ENCODE data around the gene PIGH. TPM values are rescaled to one million over a fixed set of nuclear protein-coding genes. Genes with fewer than 3 reads are reported as not detected.

Gene PIGH
- total RNA-seq, 1 donor from 2014 or later: 20.9 TPM

DNA sequence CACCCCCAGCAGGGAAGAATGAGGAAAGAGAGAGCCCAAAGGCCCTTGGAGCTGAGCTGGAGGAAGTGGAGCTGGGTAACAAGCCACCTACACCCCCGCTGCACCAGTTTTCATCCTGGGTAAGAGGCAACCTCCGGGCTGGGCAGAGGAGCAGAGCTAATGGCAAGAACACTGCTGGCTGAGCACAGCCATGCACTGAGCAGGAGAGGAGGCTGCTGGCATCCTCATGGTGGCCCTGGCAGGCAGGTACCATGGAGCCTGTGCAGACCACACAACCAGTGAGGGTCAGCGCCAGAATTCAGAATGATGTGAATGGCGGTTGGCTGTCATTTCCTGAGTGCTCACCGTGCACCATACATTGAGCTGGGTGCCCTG is 37.3 kb downstream of the PIGH start:
- TF ChIP-seq, protein P1, sequence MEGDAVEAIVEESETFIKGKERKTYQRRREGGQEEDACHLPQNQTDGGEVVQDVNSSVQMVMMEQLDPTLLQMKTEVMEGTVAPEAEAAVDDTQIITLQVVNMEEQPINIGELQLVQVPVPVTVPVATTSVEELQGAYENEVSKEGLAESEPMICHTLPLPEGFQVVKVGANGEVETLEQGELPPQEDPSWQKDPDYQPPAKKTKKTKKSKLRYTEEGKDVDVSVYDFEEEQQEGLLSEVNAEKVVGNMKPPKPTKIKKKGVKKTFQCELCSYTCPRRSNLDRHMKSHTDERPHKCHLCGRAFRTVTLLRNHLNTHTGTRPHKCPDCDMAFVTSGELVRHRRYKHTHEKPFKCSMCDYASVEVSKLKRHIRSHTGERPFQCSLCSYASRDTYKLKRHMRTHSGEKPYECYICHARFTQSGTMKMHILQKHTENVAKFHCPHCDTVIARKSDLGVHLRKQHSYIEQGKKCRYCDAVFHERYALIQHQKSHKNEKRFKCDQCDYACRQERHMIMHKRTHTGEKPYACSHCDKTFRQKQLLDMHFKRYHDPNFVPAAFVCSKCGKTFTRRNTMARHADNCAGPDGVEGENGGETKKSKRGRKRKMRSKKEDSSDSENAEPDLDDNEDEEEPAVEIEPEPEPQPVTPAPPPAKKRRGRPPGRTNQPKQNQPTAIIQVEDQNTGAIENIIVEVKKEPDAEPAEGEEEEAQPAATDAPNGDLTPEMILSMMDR (IDR thresholded peaks at IDR 0.05): no peak
- intact Hi-C loops (cut with DNase I): no loop called here
- H3K4me3 ChIP-seq: no peak overlapping the region
- no peaks in the 10 kb centered on the region for H3K27me3 ChIP-seq
- H3K36me3 ChIP-seq: no peaks in the 10 kb centered on the region
- H3K4me1 ChIP-seq: no peaks in the 10 kb centered on the region
- H3K27ac ChIP-seq: no peak overlapping the region
- no peaks in the 10 kb centered on the region for H3K9me3 ChIP-seq
- DNase-seq (ENCODE audit: low spot score in 2 of 2): no peak

DNA sequence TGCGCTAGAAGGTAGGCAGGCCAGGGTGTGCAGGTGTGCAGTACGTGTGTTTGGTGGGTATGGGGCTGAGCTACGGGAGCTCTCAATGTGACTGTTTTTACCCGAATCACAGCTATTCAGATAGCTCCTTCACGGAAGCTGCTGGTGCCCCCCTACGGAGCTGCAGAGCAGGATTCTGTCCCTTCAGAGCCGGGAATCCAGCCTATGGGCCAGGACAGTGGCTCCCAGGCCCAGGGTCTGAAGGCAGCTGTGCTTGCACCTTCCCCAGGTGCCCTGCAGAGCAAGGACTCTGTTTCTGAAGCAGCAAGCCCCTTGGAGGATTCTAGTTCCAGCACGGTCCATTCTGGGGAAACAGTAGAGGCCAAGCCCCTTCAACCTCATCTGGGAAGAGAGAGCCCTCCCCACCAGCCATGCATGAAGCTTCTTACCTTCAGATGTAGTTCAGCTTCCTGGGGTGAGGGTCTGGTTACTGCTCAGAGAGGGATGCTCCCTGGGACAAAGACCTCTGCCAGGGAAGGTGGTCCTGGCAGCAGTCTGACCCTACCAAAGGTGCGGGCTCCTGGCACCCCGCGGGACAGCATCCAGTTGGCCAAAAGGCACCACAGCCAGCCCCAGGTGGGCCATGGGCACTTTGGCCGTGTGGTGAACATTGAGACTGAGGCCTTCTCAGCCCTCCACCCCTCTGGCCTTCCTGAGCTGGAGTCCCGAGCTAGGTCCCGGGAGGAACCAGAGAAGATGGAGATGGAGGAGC is 37.9 kb downstream of the PIGH start:
- intact Hi-C loops (cut with DNase I): no loop called here
- Histone ChIP-seq H3K27me3 (no peaks in the 10 kb centered on the region), H3K27ac (no peak overlapping the region), H3K36me3 (no peaks in the 10 kb centered on the region), H3K4me3 (no peak overlapping the region), H3K4me1 (no peaks in the 10 kb centered on the region), H3K9me3 (no peaks in the 10 kb centered on the region)
- TF ChIP-seq, protein P1 (IDR thresholded peaks at IDR 0.05): no peak
- DNase-seq (ENCODE audit: low spot score in 2 of 2): no peak

DNA sequence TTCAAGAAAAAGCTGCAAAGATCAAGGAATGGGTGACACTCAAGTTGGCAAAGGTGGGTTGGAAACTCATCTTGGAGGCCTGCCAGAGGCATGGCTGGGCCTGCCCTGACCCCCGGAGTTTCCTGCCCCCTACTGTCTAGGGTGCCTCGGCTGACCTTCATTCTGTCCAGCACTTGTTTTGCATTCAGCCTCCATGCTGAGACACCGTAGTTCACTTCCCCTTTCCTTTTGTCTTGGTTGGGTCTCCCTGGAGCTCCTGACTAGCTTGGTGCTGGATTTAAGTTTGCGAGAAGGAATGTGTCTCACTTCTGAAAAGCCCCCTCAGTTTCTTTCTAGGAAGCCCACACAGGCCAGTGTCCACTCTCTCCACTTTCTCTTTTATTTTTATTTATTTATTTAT is 40.4 kb downstream of the PIGH start:
- H3K9me3 ChIP-seq: no peaks in the 10 kb centered on the region
- intact Hi-C loops (cut with DNase I): no loop called here
- no peaks in the 10 kb centered on the region for H3K36me3 ChIP-seq
- H3K4me1 ChIP-seq: no peaks in the 10 kb centered on the region
- no peak for DNase-seq (ENCODE audit: low spot score in 2 of 2)
- no peaks in the 10 kb centered on the region for H3K27me3 ChIP-seq
- no peak overlapping the region for H3K27ac ChIP-seq
- H3K4me3 ChIP-seq: no peak overlapping the region
- TF ChIP-seq, protein P1 (IDR thresholded peaks at IDR 0.05): no peak

DNA sequence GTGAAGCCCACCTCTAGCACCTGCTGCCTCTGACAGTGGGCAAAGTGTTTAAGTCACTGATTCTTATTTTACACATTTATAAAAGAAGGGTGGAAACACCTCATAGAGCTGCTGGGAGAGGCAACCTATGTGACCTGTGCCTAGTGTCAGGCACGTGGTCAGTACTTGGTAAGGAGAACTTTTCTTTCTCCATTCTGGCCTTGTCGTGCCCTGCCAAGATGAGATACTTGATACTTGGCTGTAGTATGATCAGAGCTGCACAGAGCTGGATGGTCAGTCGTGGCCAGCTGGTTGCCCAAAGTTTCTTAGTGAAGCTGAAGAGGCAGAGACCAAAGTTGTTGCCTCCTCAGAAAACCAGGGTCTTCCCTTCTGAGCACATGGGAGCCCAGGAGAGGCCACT is 42.4 kb downstream of the PIGH start:
- no peak for DNase-seq (ENCODE audit: low spot score in 2 of 2)
- no peaks in the 10 kb centered on the region for H3K27me3 ChIP-seq
- no peaks in the 10 kb centered on the region for H3K4me1 ChIP-seq
- intact Hi-C loops (cut with DNase I): no loop called here
- no peak overlapping the region for H3K4me3 ChIP-seq
- no peaks in the 10 kb centered on the region for H3K36me3 ChIP-seq
- H3K9me3 ChIP-seq: no peaks in the 10 kb centered on the region
- H3K27ac ChIP-seq: no peak overlapping the region
- TF ChIP-seq, protein P1 (IDR thresholded peaks at IDR 0.05): no peak

DNA sequence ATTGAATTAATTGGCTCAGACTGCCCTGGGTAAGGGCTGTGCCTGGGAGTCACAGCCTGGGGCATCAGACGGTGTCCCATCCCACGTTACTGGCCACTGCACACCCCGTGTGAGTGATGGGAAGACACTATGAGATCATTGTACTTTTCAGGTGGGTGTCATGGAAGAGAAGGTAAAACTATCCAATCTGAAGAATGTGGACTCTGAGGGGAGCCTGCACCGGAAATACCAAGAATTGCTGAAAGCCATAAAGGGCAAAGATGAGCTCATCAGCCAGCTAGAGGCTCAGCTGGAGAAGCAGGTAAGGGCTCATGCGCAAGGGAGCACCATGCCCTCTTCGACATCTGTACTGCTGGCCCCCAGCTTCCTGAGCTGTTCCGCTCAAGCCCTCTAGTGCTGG is 43.0 kb downstream of the PIGH start:
- no peaks in the 10 kb centered on the region for H3K36me3 ChIP-seq
- intact Hi-C loops (cut with DNase I): no loop called here
- no peak overlapping the region for H3K27ac ChIP-seq
- no peaks in the 10 kb centered on the region for H3K4me1 ChIP-seq
- no peak overlapping the region for H3K4me3 ChIP-seq
- no peaks in the 10 kb centered on the region for H3K27me3 ChIP-seq
- H3K9me3 ChIP-seq: no peaks in the 10 kb centered on the region
- no peak for DNase-seq (ENCODE audit: low spot score in 2 of 2)
- TF ChIP-seq, protein P1 (IDR thresholded peaks at IDR 0.05): no peak

DNA sequence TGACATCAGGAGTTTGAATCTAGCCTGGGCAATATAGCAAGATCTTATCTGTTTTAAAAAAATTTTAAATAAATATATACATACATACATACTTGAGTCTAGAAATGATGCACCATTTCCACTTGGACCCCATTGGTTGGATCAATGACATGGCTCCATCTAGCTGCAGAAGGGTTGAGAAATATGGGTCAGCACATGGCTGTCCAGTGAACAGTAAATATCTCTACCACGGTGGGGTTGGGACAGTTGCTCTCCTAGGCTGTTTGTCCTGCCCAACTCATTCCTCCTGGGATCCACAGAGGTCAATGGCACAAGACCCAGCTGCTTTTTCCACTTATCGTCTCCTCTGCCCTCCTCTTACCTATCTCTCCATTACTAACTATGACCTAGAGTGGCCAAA is 43.4 kb downstream of the PIGH start:
- TF ChIP-seq, protein P1 (IDR thresholded peaks at IDR 0.05): no peak
- intact Hi-C loops (cut with DNase I): no loop called here
- H3K4me3 ChIP-seq: no peak overlapping the region
- H3K27me3 ChIP-seq: no peaks in the 10 kb centered on the region
- no peak overlapping the region for H3K27ac ChIP-seq
- H3K36me3 ChIP-seq: no peaks in the 10 kb centered on the region
- H3K9me3 ChIP-seq: no peaks in the 10 kb centered on the region
- DNase-seq (ENCODE audit: low spot score in 2 of 2): no peak
- no peaks in the 10 kb centered on the region for H3K4me1 ChIP-seq

Measured in ascending aorta (tissue), 2 donors.